Right lung (tissue), 5 donors: ENCODE data around the gene DIPK1C. TPM values are rescaled to one million over a fixed set of nuclear protein-coding genes. Genes with fewer than 3 reads are reported as not detected.

Source experiments
- DNase-seq, 2 donors: peaks; one replicate each; pipeline ENCODE4 v3.0.0-alpha.2; 2013
- polyA plus RNA-seq, 5 donors: library from polyadenylated mRNA; unstranded; fragments of 120-200 nt; gene quantifications; one replicate each; pipeline versions ENCODE4 v1.2.1 to v1.2.3, GENCODE V29; 2013; ENCODE audit warnings: inconsistent platforms in 1 of 5, low replicate concordance in 1 of 5; ENCODE audit not compliant: insufficient read length in 5 of 5, insufficient read depth in 1 of 5

The DIPK1C gene
- polyA plus RNA-seq, 5 donors: 0.05 to 0.85 (median 0.36) TPM

DNA sequence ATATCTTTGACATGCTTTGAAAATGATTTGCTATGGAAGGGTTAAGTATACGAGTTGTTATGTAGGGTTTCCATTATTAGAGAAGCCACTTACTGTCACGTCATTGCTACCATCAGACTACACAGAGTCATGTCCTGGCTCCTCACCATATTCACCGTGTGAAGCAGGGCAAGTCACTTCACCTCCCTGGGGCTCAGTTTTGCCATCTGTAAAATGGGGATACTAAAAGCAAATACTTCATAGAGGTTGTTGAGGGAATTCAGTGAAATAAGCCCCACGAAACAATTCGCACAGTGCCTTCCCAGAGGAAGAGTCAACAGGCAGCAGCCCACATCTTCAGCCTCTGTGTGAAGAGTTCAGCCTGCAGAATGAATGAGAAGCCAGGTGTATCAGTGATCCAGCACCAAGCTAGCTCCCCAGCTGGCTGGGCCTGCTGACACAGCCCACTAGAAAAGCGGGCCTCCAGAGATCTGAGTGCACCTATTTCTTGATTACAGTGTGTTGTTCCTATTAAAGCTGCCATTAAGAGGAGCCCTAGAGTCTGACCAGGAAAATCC lies 3.4 kb downstream of the DIPK1C start:
- DNase-seq: no peak

DNA sequence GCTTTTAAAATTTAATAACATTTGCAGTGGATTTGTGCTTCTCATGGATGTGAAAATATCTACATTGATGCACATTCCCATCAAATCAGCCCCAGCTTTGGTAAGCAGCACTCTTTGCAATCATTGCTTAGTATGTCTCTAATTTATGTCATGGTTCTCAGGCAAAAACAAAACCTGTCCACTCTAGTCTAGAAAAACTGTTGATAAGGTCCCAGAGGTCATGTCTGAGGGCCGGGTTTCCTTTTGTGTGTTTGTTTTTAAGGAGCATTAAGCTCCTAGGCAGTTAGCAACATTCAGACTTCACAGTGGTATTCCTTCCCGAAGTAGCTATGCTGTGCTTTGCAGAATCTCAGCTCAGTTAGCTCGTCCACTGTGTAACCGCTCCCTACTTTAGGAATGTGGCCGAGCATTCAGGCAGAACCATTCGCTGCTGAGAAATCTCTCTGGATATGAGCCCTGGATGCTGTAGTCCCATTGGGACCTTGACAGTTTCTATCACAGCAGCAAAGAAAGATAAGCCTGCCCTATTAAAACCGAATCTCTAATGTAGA lies 4.0 kb downstream of the DIPK1C start:
- DNase-seq: no peak

GRCh38 chr18:74451148-74451547 lies 6.0 kb downstream of the DIPK1C start:
- no peak for DNase-seq

- no peak for DNase-seq
Observed at GRCh38 chr18:74450626-74451025, 6.5 kb downstream of the DIPK1C start.

DNA sequence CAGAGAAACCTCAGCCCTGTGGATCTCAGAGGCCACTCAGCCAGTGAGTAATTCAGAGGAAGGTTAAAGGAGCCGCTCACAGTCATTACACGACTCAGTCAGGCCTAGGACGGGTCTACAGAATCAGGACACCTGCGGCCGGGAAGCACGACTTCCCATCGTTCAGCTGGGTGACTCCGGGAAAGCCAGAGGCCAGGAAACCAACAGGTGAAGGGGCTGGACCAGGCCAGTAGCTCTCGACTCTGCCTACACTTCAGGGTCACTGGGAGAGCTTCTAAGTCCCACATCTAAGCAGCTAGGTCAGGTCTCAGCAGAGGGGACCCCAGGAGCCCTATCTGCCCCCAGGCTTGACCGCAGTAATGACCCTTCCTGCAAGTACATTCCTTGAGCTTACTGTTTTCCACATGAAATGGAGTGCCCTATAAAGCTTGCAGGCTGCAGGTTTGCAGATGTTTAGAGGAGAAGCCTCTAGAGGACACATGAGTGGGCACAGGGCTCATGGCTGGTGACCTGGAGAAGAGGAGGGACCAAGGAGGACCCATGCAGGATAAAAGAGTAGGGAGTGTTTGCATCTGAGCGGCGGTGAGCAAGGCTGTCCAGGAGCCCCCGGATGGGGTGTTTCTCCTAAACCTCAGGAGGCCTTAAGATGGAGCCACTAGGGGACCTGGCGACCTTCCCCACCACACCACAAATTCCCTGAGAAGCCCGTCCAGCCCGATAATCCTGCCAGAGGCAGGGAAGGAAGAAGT lies 9.5 kb downstream of the DIPK1C start:
- no peak for DNase-seq

- no peak for DNase-seq
Observed at GRCh38 chr18:74446631-74447403, 10.3 kb downstream of the DIPK1C start.

DNA sequence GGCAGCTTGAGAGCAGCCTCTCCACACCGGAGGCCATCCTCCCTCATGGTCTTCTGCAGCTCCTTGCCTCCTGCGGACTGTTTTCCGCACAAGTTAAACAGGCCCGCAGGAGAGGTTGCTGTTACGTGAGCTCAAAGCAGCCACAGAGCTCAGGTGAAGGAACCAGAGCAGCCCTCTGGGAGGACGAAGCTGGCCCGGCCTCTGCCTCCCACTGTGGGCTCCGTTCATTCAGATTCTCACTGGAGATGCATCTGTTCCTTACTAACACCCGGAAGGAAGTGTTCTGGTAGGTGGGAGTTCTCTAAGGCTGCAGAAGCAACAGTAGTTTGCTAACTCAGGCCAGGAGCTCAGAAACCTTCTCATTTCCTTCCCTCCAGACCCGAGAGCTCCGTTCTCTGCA lies 10.9 kb downstream of the DIPK1C start:
- no peak for DNase-seq

DNA sequence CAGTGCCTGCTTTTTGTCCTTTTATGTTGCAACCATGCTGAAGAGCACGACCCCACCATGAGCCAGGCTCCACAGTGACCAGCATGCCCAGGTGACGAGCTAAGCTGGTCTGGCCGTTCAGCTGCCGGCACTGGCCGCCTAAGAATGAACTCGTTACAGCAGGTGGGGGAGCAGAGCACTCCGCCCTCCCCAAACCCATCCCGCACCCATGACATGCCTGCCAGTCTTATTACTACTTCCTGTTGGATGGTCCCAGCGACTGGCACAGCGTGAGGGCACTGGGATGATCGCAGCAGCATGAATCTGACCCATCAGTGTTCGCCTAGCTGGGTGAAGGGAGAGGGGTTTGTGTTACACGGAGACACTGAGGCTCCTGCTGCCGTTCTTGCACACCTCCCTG lies 11.5 kb downstream of the DIPK1C start:
- DNase-seq: no peak

DNA sequence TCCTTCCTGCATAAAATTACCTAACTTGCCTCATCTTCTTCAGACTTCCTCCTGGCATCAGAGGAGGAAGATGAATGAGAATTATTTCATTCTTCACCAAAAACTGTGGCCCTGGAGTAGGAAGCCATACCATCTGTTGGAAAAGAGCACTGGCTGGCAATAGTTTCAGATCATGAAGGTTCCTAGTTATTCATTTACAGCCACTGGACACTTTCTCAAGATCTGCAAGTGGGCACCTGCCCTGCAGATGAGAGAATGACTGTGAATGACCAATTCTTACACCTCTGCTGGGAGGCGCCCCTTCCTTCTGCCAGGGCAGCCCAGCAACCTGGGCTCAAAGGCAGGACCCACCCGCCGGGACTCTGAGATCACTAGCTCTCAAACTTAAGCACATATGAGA lies 13.0 kb downstream of the DIPK1C start:
- no peak for DNase-seq

- no peak for DNase-seq
Observed at GRCh38 chr18:74440808-74441427, 16.2 kb downstream of the DIPK1C start.

DNA sequence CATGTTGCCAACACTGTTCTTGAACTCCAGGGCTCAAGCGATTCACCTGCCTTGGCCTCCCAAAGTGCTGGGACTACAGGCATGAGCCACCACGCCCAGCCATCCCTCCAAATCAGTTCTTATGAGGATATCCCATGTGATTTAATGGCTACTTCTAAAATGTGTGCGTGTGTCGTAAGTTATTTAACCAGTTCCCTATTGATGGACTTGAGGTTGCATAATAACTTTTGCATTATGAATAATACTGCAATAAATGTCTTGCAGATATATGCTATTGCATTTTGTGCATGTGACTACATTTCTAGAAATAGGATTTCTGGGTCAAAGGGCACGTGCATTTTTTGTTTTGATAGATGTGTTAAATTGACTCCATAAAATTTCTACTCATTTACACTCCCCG lies 19.0 kb downstream of the DIPK1C start:
- DNase-seq: no peak

DNA sequence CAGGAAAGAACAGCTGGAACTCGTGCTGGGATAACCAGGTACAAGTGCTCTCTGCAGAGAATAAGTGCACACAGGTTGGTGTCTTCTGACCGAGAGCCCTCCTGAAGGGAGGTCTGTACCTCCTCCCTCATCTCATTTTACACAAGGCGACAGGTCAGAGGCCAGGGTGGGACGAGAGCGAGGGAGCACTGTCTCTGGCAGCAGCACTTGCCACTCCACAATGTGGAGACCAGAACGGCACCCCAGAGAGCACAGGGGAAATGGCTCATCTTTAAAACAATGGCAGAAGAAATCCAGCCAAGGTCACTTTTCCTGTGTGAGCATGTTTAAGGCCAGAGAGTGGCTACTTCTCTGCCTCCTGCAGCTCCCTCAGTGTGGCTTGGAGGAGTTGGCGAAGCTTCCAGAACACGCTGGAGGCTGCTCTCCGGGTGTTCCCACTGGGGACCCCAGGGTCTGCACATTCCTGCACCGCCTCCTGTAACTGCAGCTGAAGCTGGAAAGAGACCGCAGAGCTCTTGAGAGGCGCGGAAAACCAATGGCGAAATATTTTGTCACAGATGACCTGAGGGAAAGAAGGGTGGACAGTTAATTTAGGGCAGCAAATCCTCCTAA lies 20.8 kb downstream of the DIPK1C start:
- DNase-seq: no peak

GRCh38 chr18:74435740-74436139 lies 21.4 kb downstream of the DIPK1C start:
- no peak for DNase-seq

GRCh38 chr18:74434466-74434865 lies 22.6 kb downstream of the DIPK1C start:
- no peak for DNase-seq

GRCh38 chr18:74430806-74431571 lies 26.1 kb downstream of the DIPK1C start:
- no peak for DNase-seq

- no peak for DNase-seq
Observed at GRCh38 chr18:74430231-74430630, 26.9 kb downstream of the DIPK1C start.

DNA sequence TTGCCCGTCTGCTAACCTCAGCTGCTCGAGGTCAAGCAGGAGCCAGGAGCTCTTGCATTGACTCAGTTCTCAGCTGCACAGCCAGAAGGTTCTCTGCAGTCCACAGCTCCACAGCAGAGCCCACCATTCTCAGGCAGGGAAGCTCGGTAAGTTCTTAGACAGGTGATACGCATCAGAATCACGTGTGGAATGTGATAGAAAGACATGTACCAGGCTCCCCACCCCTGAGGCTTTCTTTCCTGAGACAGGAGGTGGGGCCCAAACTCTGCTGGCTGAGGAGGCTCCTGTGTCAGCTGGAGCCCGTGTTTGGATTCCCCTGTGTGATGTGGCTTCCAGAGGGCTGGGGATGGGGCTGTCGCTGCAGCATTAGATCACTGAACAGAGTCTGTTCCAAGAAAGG lies 28.0 kb downstream of the DIPK1C start:
- no peak for DNase-seq

GRCh38 chr18:74427442-74428112 lies 29.5 kb downstream of the DIPK1C start:
- DNase-seq: no peak

DNA sequence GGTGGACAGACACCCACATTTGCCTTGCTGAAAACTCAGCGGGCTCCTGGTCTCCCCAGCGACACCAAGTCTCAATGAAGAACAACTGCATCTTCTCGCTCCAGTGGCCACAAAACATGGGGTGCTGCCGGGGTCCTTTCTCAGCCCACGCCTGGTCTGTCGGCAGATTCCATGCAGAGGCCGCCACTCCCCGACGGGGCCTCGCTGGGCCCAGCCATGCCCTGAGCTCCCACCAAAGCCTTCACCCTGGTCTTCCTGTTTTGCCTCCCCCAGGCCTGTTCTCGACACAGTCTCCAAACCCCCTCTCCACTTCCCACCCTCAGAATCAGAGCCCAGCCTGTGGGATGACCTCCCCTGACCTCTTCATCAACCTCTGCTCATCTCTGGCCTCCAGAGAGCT lies 31.2 kb downstream of the DIPK1C start:
- DNase-seq: no peak

DNA sequence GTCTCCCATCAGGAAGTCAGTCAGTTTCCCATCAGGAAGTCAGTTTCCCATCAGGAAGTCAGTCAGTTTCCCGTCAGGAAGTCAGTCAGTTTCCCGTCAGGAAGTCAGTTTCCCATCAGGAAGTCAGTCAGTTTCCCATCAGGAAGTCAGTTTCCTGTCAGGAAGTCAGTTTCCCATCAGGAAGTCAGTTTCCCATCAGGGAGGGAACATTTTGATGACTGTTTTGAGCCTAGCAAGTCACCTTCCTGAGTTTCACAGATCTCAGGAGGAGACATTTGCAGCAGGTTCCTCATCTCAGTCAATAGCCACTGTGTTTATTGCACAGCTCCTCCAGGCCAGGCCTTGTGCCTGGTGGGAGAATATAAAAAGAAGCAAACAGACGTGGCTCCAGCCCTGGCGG lies 31.9 kb downstream of the DIPK1C start:
- no peak for DNase-seq
